K562 (cell line): ENCODE results near the gene TNFAIP3. TPM values are rescaled to one million over a fixed set of nuclear protein-coding genes. Genes with fewer than 3 reads are reported as not detected.

Experiments
- ADNP ChIP-seq: fragments of 200-800 bp; sonication (Bioruptor generic); IDR thresholded peaks from 2 replicates; pipeline ENCODE4 v1.6.1; 2016; ENCODE audit warnings: missing genetic modification characterization, missing compliant biosample characterization
- CBX1 ChIP-seq: sonication (generic); IDR thresholded peaks from 2 replicates; pipeline ENCODE4 v1.6.1; 2016; ENCODE audit warnings: antibody characterized with exemption, low read depth, mild to moderate bottlenecking
- CHD2 ChIP-seq: IDR thresholded peaks from 2 replicates; pipeline ENCODE4 v1.6.1; 2011; ENCODE audit warnings: low read depth, low read length
- DPF2 ChIP-seq: fragments of 450-650 bp; IDR thresholded peaks from 2 replicates; pipeline ENCODE4 v1.6.1; 2016
- ELF4 ChIP-seq: fragments of 450-650 bp; formaldehyde crosslinking; IDR thresholded peaks from 2 replicates; pipeline ENCODE4 v1.4.0; 2022; ENCODE audit warnings: missing genetic modification characterization
- FOXA3 ChIP-seq, 2 experiments: fragments of 450-650 bp in 1 of 2; sonication (generic) in 1 of 2; formaldehyde crosslinking; IDR thresholded peaks in 1 of 2; conservative IDR thresholded peaks in 1 of 2; 2 replicates each; pipeline versions ENCODE4 v1.4.0 to v1.8.0; 2020 to 2022; ENCODE audit warnings: mild to moderate bottlenecking in 2 of 2, missing genetic modification reagents in 1 of 2
- GATAD2B ChIP-seq: fragments of 450-650 bp; IDR thresholded peaks from 2 replicates; pipeline ENCODE4 v1.6.1; 2017; ENCODE audit warnings: mild to moderate bottlenecking, borderline replicate concordance
- HMGXB4 ChIP-seq: sonication (generic); formaldehyde crosslinking; IDR thresholded peaks from 2 replicates; pipeline ENCODE4 v1.8.1; 2023; ENCODE audit warnings: mild to moderate bottlenecking, missing genetic modification reagents
- MGA ChIP-seq: fragments of 450-650 bp; IDR thresholded peaks from 2 replicates; pipeline ENCODE4 v1.6.1; 2016; ENCODE audit warnings: mild to moderate bottlenecking, moderate library complexity
- MTA1 ChIP-seq: fragments of 450-650 bp; IDR thresholded peaks from 2 replicates; pipeline ENCODE4 v1.6.1; 2017; ENCODE audit warnings: borderline replicate concordance
- SOX6 ChIP-seq: fragments of 450-650 bp; IDR thresholded peaks from 2 replicates; pipeline ENCODE4 v1.6.1; 2014; ENCODE audit warnings: mild to moderate bottlenecking
- SRSF1 ChIP-seq: fragments of 200-400 bp; formaldehyde crosslinking; IDR thresholded peaks from 2 replicates; pipeline ENCODE4 v1.6.1; 2017; ENCODE audit warnings: mild to moderate bottlenecking, low read depth, low read length, moderate library complexity
- XRCC5 ChIP-seq: fragments of 200-400 bp; formaldehyde crosslinking; IDR thresholded peaks from 2 replicates; pipeline ENCODE4 v1.6.1; 2017; ENCODE audit warnings: low read depth, mild to moderate bottlenecking, low read length
- ZNF512 ChIP-seq: IDR thresholded peaks from 2 replicates; pipeline ENCODE4 v1.6.1; 2016; ENCODE audit warnings: missing genetic modification characterization, missing compliant biosample characterization
- polyA plus RNA-seq, 8 experiments: library from polyadenylated mRNA; depleted of rRNA in 4 of 8; stranded (reverse) in 5 of 8; unstranded in 3 of 8; fragments of >200 nt; fragmentation: Nextera tagmentation in 2 of 8; fragmentation: Illumina TruSeq in 1 of 8; extraction: Ambion mirVana in 2 of 8; extraction: Trizol in 1 of 8; gene quantifications; 2 replicates each; pipeline versions ENCODE4 v1.2.1 to v1.2.3, GENCODE V29; 2011 to 2014; ENCODE audit warnings: inconsistent platforms in 1 of 8, missing spikeins in 1 of 8
- total RNA-seq, 7 experiments: library from RNA; depleted of rRNA in 6 of 7; stranded (reverse); fragments of >200 nt in 6 of 7; fragmentation: Illumina TruSeq in 2 of 7; extraction: Trizol in 2 of 7; gene quantifications; 2 replicates each; pipeline versions ENCODE4 v1.2.1 to v1.2.3, GENCODE V29; 2011 to 2021; ENCODE audit warnings: low replicate concordance in 1 of 7

TNFAIP3 gene
- total and polyA plus RNA-seq, 9 of the 15 experiments (the other 6 are each of a cell fraction or from before 2014, with no cell fraction given): 0.79 to 17.0 (median 6.4) TPM

- no peak for TF ChIP-seq MGA
- TF ChIP-seq CHD2: no peak
- no peak for TF ChIP-seq SRSF1
- peak; percentile 76; the same call in 1 of the 2 replicates for TF ChIP-seq MTA1
- TF ChIP-seq ADNP (tag): peak; percentile 48; the same call in 1 of the 2 replicates
- no peak for TF ChIP-seq ZNF512 (tag)
- 0 out of 2 replicates have a peak, but pooled peaks have one; percentile 40 for TF ChIP-seq ELF4 (CRISPR knock-in tag)
- no peak for TF ChIP-seq XRCC5
- peak in 1 of 2 experiments; percentile 73; a peak in 1 of 4 replicates for TF ChIP-seq FOXA3 (CRISPR knock-in tag; conservative IDR thresholded peaks at IDR 0.05 in 1 of 2, IDR thresholded peaks at IDR 0.05 in 1 of 2)
- peak; percentile 96 for TF ChIP-seq DPF2
- peak; percentile 38; the same call in 1 of the 2 replicates for TF ChIP-seq GATAD2B
- no peak for TF ChIP-seq HMGXB4
- TF ChIP-seq CBX1: no peak
- TF ChIP-seq SOX6: peak; percentile 96
Observed at GRCh38 chr6:137914530-137915193, 47.6 kb downstream of the TNFAIP3 start (continued).
